Measurements from ENCODE around the gene RSPH9. TPM values are rescaled to one million over a fixed set of nuclear protein-coding genes. Genes with fewer than 3 reads are reported as not detected.
"Not testable (repeated sequence)": the region's sequence is repeated elsewhere in the genome, so short reads cannot be mapped to it uniquely, and the experiment has no call there.

RSPH9 gene
- total RNA-seq, 1 donor = 0.27 TPM

- DNase-seq (ENCODE audit: low read depth in 2 of 3, low spot score in 2 of 3) = no peak
These were observed 38.0 kb downstream of the RSPH9 start for GRCh38 chr6:43682724-43683429.

- no peak for DNase-seq (ENCODE audit: low read depth in 2 of 3, low spot score in 2 of 3)
These were observed 39.0 kb downstream of the RSPH9 start for GRCh38 chr6:43683708-43684455.

GRCh38 chr6:43687079-43687436 is 42.2 kb downstream of the RSPH9 start:
- DNase-seq (ENCODE audit: low read depth in 2 of 3, low spot score in 2 of 3) = no peak

GRCh38 chr6:43687437-43688347 is 42.9 kb downstream of the RSPH9 start, which contains the start of gene MRPS18A:
MRPS18A (minus strand) TSS chr6:43687791; CDS start chr6:43687779, 12 bp downstream.
- peak; percentile 44 to 67 (median 64) for DNase-seq (ENCODE audit: low read depth in 2 of 3, low spot score in 2 of 3)

GRCh38 chr6:43689421-43689820 is 44.6 kb downstream of the RSPH9 start:
- DNase-seq (ENCODE audit: low read depth in 2 of 3, low spot score in 2 of 3) = no peak

- no peak for DNase-seq (ENCODE audit: low read depth in 2 of 3, low spot score in 2 of 3)
These were observed 50.6 kb downstream of the RSPH9 start for GRCh38 chr6:43695215-43695966.

GRCh38 chr6:43695967-43696291 is 51.1 kb downstream of the RSPH9 start:
- no peak for DNase-seq (ENCODE audit: low read depth in 2 of 3, low spot score in 2 of 3)

GRCh38 chr6:43697421-43697820 is 52.6 kb downstream of the RSPH9 start:
- no peak for DNase-seq (ENCODE audit: low read depth in 2 of 3, low spot score in 2 of 3)

GRCh38 chr6:43698584-43699349 is 53.9 kb downstream of the RSPH9 start:
- DNase-seq (ENCODE audit: low read depth in 2 of 3, low spot score in 2 of 3) = no peak

- no peak for DNase-seq (ENCODE audit: low read depth in 2 of 3, low spot score in 2 of 3)
These were observed 54.8 kb downstream of the RSPH9 start for GRCh38 chr6:43699564-43700186.

- not testable (repeated sequence) for DNase-seq (ENCODE audit: low read depth in 2 of 3, low spot score in 2 of 3)
These were observed 56.2 kb downstream of the RSPH9 start for GRCh38 chr6:43700939-43701560.

GRCh38 chr6:43702171-43702533 is 57.3 kb downstream of the RSPH9 start:
- DNase-seq (ENCODE audit: low read depth in 2 of 3, low spot score in 2 of 3) = no peak

- peak in 2 of 3 donors; percentile 81 to 86 for DNase-seq (ENCODE audit: low read depth in 2 of 3, low spot score in 2 of 3)
These were observed 58.0 kb downstream of the RSPH9 start for GRCh38 chr6:43702534-43703440.

GRCh38 chr6:43703512-43704429 is 58.9 kb downstream of the RSPH9 start:
- DNase-seq (ENCODE audit: low read depth in 2 of 3, low spot score in 2 of 3) = no peak

- peak in 1 of 3 donors; percentile 54 for DNase-seq (ENCODE audit: low read depth in 2 of 3, low spot score in 2 of 3)
These were observed 61.2 kb downstream of the RSPH9 start for GRCh38 chr6:43705996-43706395.

GRCh38 chr6:43706788-43707187 is 62.0 kb downstream of the RSPH9 start:
- DNase-seq (ENCODE audit: low read depth in 2 of 3, low spot score in 2 of 3) = no peak

- no peak for DNase-seq (ENCODE audit: low read depth in 2 of 3, low spot score in 2 of 3)
These were observed 62.4 kb downstream of the RSPH9 start for GRCh38 chr6:43707269-43707668.
